HG03175 (cell line): ENCODE results near the gene SLC22A3.
"Not testable (repeated sequence)": the region's sequence is repeated elsewhere in the genome, so short reads cannot be mapped to it uniquely, and the experiment has no call there.

Experiments used
- ATAC-seq: cut with Tn5 transposase; IDR thresholded peaks from one replicate; pipeline ENCODE4 v1.9.1; 2021; ENCODE audit warnings: mild to moderate bottlenecking, moderate library complexity; ENCODE audit not compliant: unreplicated experiment

The SLC22A3 gene

DNA sequence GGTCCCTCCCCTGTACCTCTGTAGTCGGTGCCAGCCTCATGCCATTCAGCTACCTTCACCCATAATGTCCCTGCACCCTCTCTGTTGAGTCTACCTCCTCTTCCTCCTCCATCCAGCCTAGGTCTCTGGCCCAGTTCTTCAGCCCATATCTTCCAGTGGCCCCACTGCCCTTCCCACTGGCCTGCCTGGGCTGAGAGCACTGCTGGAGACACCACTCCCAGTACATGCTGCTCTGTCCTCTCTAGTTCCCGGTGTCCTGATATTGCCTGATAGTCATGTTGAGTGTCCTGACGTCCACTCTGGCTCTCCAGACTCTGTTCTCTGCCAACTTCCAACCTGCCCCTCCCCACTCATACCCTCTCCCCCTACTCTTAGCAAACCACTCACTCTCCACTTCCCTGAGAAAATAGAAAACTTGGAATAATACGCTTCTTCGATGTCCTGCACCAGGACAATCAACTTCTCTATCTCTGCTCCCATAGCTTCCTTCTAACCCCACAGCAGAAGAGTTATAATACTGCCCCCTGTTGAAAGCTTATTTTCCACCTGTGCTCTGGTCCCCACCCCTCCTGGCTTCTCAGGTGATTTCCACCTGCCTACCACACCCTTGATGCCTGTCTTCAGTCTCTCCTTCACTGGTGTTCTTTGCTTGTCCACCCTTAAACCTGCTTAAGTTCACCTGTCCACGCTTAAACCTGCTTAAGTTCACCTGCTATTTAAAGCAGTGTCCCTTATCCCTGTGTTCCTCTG is 19.8 kb downstream of the SLC22A3 start:
- ATAC-seq, result no peak

- no peak for ATAC-seq
Measured at GRCh38 chr6:160368670-160369069, 20.5 kb downstream of the SLC22A3 start.

DNA sequence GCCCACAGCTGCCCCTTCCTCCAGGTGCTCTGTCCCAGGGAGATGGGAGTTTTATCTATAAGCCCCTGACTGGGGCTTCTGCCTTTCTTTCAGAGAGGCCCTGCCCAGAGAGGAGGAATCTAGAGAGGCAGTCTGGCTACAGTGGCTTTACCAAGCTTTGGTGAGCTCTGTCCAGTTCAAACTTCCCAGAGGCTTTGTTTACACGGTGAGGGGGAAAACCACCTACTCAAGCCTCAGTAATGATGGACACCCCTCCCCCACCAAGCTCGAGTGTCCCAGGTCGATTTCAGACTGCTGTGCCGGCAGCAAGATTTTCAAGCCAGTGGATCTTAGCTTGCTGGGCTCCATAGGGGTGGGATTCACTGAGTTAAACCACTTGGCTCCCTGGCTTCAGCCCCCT is 25.4 kb downstream of the SLC22A3 start:
- ATAC-seq, result not testable (repeated sequence)

- no peak for ATAC-seq
Measured at GRCh38 chr6:160374836-160375560, 26.8 kb downstream of the SLC22A3 start.

DNA sequence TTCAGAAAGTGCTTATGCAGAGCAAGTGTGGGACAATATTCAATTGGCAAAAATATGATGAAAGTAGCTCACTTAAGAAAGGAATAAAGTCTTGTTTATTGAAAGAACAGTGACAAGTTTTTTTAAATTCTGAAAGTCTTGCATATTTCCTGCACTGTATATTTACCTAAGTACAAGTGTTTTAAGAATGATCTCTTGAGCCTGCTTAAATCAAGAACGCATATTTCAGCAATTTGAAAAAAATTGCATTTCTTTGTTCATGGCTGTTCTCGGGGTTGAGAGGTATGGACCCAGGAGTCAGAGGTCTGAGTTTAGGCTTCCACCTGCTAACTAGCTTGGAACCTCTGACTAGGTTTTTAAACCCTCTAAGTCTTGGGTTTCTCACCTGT is 27.4 kb downstream of the SLC22A3 start:
- ATAC-seq, result no peak

- ATAC-seq, result no peak
Measured at GRCh38 chr6:160376445-160376844, 28.3 kb downstream of the SLC22A3 start.

DNA sequence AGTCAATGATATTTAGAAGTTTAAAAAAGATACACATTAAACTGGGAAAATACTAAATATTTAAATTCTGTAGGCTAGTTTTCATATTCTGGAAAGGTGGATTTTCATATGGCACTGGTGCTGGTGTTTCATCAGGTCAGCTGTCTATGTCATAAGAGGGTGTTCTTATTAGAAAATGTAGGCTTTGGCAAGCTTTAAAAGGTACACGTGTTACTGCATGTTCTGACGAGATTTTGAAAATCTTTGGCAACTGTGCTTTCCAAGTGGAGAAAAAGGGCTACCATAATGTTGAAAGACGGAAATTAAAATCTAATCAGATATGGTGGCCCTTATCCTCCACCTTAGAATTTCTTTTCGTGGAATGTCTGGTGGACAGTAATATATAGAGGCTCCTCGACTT is 30.0 kb downstream of the SLC22A3 start:
- no peak for ATAC-seq

- ATAC-seq, result no peak
Measured at GRCh38 chr6:160378882-160379281, 30.7 kb downstream of the SLC22A3 start.

GRCh38 chr6:160379466-160379865 is 31.3 kb downstream of the SLC22A3 start:
- no peak for ATAC-seq

DNA sequence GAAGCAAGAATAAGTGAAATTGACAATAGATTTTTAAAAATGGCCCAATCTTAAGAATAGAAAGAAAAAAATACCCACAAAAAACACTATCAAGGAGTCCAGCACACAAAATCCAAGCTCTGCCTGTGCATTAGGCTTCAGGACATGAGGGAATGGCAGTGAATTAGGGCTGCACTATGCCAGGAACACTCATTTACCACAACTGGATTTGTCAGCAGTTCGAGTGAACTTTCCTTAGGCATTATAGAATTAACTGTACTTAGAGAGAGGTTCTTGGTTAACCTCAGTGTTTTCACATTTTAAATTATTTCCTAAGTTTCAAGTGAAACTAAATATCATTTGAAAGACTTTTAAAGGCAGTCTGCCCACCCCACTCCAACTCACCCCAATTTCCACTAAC is 34.8 kb downstream of the SLC22A3 start:
- no peak for ATAC-seq

GRCh38 chr6:160386869-160387530 is 38.8 kb downstream of the SLC22A3 start:
- ATAC-seq, result no peak

- no peak for ATAC-seq
Measured at GRCh38 chr6:160387916-160388643, 39.9 kb downstream of the SLC22A3 start.

DNA sequence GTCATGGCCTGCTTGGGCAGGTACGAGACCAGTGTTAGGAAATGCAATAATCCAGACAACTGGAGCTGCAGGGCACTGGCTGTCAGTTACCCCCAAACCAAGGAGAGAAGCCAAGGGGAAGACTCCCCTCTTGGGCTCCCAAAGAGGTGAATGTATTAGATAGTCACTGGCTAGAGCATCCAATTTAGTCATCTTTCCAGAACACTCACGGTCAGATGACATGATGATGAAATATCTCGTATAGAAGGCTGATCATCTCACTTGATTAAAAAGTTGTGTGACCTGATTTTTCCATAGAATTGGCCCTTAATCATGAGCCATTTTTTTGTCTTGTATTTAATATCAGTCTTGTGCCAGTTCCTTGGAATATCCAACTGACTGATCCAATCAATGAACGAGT is 40.7 kb downstream of the SLC22A3 start:
- no peak for ATAC-seq

GRCh38 chr6:160391419-160392116 is 43.4 kb downstream of the SLC22A3 start:
- no peak for ATAC-seq

DNA sequence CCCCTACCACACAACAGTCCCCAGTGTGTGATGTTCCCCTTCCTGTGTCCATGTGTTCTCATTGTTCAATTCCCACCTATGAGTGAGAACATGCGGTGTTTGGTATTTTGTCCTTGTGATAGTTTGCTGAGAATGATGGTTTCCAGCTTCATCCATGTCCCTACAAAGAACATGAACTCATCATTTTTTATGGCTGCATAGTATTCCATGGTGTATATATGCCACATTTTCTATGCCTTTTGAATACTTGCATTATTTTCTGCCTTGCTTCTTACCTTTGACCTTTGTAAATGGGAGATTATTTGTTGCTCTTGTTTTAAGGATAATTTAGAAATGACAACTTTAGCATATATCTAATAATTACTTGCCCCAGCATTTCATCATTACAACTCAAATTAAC is 45.3 kb downstream of the SLC22A3 start:
- ATAC-seq, result not testable (repeated sequence)

DNA sequence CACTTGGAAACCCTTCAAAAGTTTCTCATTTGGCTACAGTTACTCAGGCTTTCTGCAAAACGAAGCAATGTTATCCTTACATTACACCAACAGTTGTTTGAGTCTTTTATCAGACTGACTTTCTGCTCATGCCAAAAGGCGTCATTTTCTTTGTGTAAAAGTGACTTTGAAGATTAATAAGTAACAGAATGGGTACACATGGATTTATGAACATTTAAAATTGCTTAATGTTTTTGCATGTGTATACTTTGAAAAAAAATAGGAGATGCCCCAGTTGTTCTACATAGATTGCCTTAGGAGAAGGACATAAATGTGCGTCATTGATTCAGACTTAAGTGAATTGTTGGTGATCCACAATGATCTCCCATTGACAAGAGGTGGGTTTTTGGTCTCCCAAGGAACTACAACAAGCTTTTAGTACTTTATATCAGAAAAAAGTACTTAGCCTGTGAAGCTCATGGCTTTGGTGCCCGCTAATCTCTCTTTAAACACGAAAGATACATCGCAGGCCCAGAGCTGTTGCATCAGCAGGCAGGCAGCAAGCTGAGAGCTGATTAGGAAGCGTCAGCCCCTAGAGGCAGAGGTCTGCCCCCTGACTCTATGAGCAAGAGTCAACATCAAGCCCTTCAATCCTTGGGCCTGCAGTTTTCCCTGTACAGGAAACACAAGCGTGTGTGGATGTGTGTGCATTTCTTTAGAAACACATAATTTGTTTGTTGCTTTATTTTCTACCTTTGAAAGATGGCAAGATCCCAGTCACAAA is 45.9 kb downstream of the SLC22A3 start:
- no peak for ATAC-seq

DNA sequence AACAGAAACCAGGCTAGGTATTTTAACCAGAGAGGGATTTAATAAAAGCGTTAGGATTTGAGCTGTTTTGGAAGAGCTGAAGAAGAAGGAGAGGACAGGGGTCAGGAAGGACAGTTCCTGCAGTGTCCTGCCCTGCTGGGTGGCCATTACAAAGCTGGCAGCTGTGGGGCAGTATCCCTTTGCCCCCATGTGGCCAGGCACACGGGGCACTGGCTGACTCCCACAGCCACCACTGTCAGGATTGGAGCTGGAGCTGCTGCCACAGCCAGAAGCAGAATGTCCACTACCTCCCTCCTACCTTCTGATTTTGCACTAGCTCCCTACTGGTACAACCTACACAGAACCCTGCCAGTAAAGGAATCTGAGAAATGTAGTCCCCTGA is 46.5 kb downstream of the SLC22A3 start:
- no peak for ATAC-seq

DNA sequence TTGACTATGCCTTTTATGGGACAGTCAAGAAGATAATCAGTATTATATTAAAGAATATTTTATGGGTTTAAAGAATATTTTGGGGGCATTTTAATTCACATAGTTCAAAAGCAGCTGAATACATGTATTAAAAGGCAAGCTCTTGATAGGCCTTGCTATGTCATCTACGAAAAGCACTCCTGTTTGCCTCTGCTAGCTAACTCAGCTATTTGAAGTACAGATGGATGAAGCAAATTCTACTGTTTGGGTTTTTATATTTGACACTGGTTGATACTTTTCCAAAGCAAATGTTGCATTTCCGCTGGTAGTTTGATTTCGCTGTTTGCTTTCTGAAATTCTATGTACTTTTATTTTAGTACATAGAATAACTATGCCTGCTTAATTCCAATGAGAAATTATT is 47.0 kb downstream of the SLC22A3 start:
- ATAC-seq, result no peak

- ATAC-seq, result no peak
Measured at GRCh38 chr6:160396292-160396691, 48.1 kb downstream of the SLC22A3 start.

DNA sequence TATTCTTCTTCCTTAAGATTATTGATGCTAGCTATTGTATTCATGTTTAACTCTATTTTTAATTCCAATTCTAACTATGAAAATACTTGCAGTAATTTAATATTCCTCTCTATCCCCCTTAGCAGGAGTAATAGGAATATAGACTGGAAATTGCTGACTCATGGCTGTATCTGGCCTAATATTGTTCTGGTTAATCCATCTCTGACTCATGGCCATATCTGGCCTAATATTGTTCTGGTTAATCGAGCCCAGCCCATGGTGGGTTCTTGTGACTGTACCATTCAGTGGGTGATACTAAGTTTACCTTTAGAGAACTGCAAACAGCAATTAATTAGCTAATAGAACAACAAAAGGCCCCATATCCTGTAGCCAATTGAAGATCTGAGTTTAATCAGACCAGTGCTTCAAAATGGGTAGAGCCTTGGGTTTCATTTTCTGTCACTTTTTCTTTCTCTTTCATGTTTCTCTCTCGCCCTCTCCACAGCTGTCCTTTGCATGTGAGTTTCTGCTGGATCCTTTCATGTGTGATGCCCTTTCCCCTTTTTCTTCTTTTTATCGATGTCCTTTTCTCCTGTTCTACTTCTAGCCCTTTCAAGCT is 50.6 kb downstream of the SLC22A3 start:
- ATAC-seq, result peak; percentile 94
